H1 (cell line): ENCODE results near the gene VPS35L. TPM values are rescaled to one million over a fixed set of nuclear protein-coding genes. Genes with fewer than 3 reads are reported as not detected.

Experiments
- KDM5A ChIP-seq: fragments of 200-600 bp; IDR thresholded peaks from 2 replicates; pipeline ENCODE4 v1.7.1; 2012; ENCODE audit warnings: mild to moderate bottlenecking, low read length, inconsistent platforms, mixed read lengths
- POLR2A ChIP-seq, 2 experiments: IDR thresholded peaks; 1 replicate in 1 of 2; 2 replicates in 1 of 2; pipeline ENCODE4 v1.6.1; 2011; ENCODE audit warnings: low read depth in 2 of 2, low read length in 2 of 2, mild to moderate bottlenecking in 2 of 2; ENCODE audit errors: control extremely low read depth in 1 of 2
- TEAD4 ChIP-seq: IDR thresholded peaks from 2 replicates; pipeline ENCODE4 v1.6.1; 2012; ENCODE audit warnings: low read depth, low read length, inconsistent platforms, mixed read lengths
- polyA plus RNA-seq, 7 experiments: library from polyadenylated mRNA; depleted of rRNA in 3 of 7; stranded (reverse) in 5 of 7; unstranded in 2 of 7; fragments of >200 nt in 5 of 7; fragments of 200-250 nt in 2 of 7; gene quantifications; 1 replicate in 5 of 7; 2 replicates in 1 of 7; 4 replicates in 1 of 7; pipeline versions ENCODE4 v1.2.1 to v1.2.3, GENCODE V29; 2011 to 2013; ENCODE audit warnings: missing spikeins in 2 of 7, mixed read lengths in 2 of 7
- total RNA-seq: library from RNA; stranded (reverse); fragmentation: NEBNext Ultra II Directional; extraction: Animal tissue kit (Norgen Biotek cat#: 25700); gene quantifications from 2 replicates; pipeline ENCODE4 v1.2.1, GENCODE V29; 2021

Gene VPS35L
- total and polyA plus RNA-seq, 2 of the 8 experiments (the other 6 are each of a cell fraction or from before 2014, with no cell fraction given), result 31.5 to 57.1 TPM

- TF ChIP-seq POLR2A (IDR thresholded peaks at IDR 0.05; ENCODE audit: control extremely low read depth in 1 of 2, low read depth in 2 of 2, low read length in 2 of 2) (no peak), TEAD4 (no peak), KDM5A (no peak)
Observed at GRCh38 chr16:19532601-19533000, 22.9 kb upstream of the VPS35L start (continued).
